PC-9 (cell line): ENCODE data around the gene HBS1L.

Experiments used
- CTCF ChIP-seq: fragments of 200-600 bp; sonication (generic); conservative IDR thresholded peaks from 2 replicates; pipeline ENCODE4 v1.6.1; 2017; ENCODE audit warnings: mixed run types, antibody characterized with exemption, mild to moderate bottlenecking, moderate library complexity
- EZH2 ChIP-seq: fragments of 200-600 bp; sonication (generic); IDR thresholded peaks from 2 replicates; pipeline ENCODE4 v1.8.0; 2017; ENCODE audit warnings: antibody characterized with exemption, low read depth

- TF ChIP-seq CTCF = no peak
- no peak for TF ChIP-seq EZH2
These were observed 41.4 kb downstream of the HBS1L start for GRCh38 chr6:135013211-135013610.
